Esophagus muscularis mucosa (tissue), 4 donors: ENCODE results near the gene SMAGP.

Experiments
- CTCF ChIP-seq, 3 experiments: fragments of 200-600 bp in 2 of 3; fragments of 450-650 bp in 1 of 3; sonication (generic) in 2 of 3; IDR thresholded peaks; one replicate each; pipeline ENCODE4 v1.5.1; 2017 to 2019; ENCODE audit warnings: antibody characterized with exemption in 3 of 3, mild to moderate bottlenecking in 2 of 3, moderate library complexity in 1 of 3
- EP300 ChIP-seq: sonication (generic); formaldehyde crosslinking; IDR thresholded peaks from one replicate; pipeline ENCODE4 v1.6.1; 2017; ENCODE audit warnings: antibody characterized with exemption
- POLR2A ChIP-seq: fragments of 450-650 bp; IDR thresholded peaks from one replicate; pipeline ENCODE4 v1.6.1; 2017; ENCODE audit warnings: antibody characterized with exemption, moderate library complexity, mild to moderate bottlenecking, low read depth
- POLR2AphosphoS5 ChIP-seq, 2 donors: sonication (generic); formaldehyde crosslinking; IDR thresholded peaks; one replicate each; pipeline ENCODE4 v1.6.1; 2017; ENCODE audit warnings: antibody characterized with exemption in 2 of 2

GRCh38 chr12:51246254-51246853, 23.9 kb downstream of the SMAGP start:
- no peak for TF ChIP-seq EP300
- no peak for TF ChIP-seq CTCF (IDR thresholded peaks at IDR 0.05)
- no peak for TF ChIP-seq POLR2AphosphoS5 (IDR thresholded peaks at IDR 0.05)
- no peak for TF ChIP-seq POLR2A
